ENCODE data around the gene SCYGR1.
A peak's percentile ranks its signal among the peaks of the same experiment; 100 is the strongest.

The SCYGR1 gene

GRCh38 chr2:227414846-227415245, 27.1 kb upstream of the SCYGR1 start:
- Histone ChIP-seq H3K9ac (ENCODE audit: low read depth in 1 of 2, low read length in 2 of 2) (no peak overlapping the region), H3K36me3 (ENCODE audit: control insufficient read depth in 2 of 2, insufficient read depth in 2 of 2, low read length in 2 of 2) (no peaks in the 10 kb centered on the region), H3K4me3 (ENCODE audit: low read length in 2 of 2) (no peak overlapping the region), H3K9me3 (ENCODE audit: control insufficient read depth in 2 of 2, low read length in 2 of 2) (no peaks in the 10 kb centered on the region), H3K4me1 (ENCODE audit: control insufficient read depth in 2 of 2, insufficient read depth in 2 of 2, low read length in 2 of 2) (peaks cover 0 to 7% of the 10 kb centered on the region in 2 donors), H3K27me3 (ENCODE audit: control insufficient read depth in 2 of 2, insufficient read depth in 2 of 2, low read length in 2 of 2) (no peaks in the 10 kb centered on the region), H3K27ac (ENCODE audit: low read depth in 2 of 2, low read length in 2 of 2) (no peak overlapping the region)

GRCh38 chr2:227413371-227413770, 25.6 kb upstream of the SCYGR1 start:
- peaks cover 0 to 7% of the 10 kb centered on the region in 2 donors for H3K4me1 ChIP-seq (ENCODE audit: control insufficient read depth in 2 of 2, insufficient read depth in 2 of 2, low read length in 2 of 2)
- H3K9ac ChIP-seq (ENCODE audit: low read depth in 1 of 2, low read length in 2 of 2) = peak overlapping the region; percentile 15 to 50
- H3K27ac ChIP-seq (ENCODE audit: low read depth in 2 of 2, low read length in 2 of 2) = peak overlapping the region; percentile 62 to 68
- peak overlapping the region; percentile 58 to 65 for H3K4me3 ChIP-seq (ENCODE audit: low read length in 2 of 2)
- no peaks in the 10 kb centered on the region for H3K9me3 ChIP-seq (ENCODE audit: control insufficient read depth in 2 of 2, low read length in 2 of 2)
- H3K36me3 ChIP-seq (ENCODE audit: control insufficient read depth in 2 of 2, insufficient read depth in 2 of 2, low read length in 2 of 2) = no peaks in the 10 kb centered on the region
- H3K27me3 ChIP-seq (ENCODE audit: control insufficient read depth in 2 of 2, insufficient read depth in 2 of 2, low read length in 2 of 2) = no peaks in the 10 kb centered on the region

- peak overlapping the region; percentile 15 to 50 for H3K9ac ChIP-seq (ENCODE audit: low read depth in 1 of 2, low read length in 2 of 2)
- H3K4me1 ChIP-seq (ENCODE audit: control insufficient read depth in 2 of 2, insufficient read depth in 2 of 2, low read length in 2 of 2) = peaks cover 0 to 7% of the 10 kb centered on the region in 2 donors
- no peaks in the 10 kb centered on the region for H3K36me3 ChIP-seq (ENCODE audit: control insufficient read depth in 2 of 2, insufficient read depth in 2 of 2, low read length in 2 of 2)
- H3K27me3 ChIP-seq (ENCODE audit: control insufficient read depth in 2 of 2, insufficient read depth in 2 of 2, low read length in 2 of 2) = no peaks in the 10 kb centered on the region
- no peaks in the 10 kb centered on the region for H3K9me3 ChIP-seq (ENCODE audit: control insufficient read depth in 2 of 2, low read length in 2 of 2)
- peak overlapping the region; percentile 58 to 65 for H3K4me3 ChIP-seq (ENCODE audit: low read length in 2 of 2)
- peak overlapping the region; percentile 62 to 68 for H3K27ac ChIP-seq (ENCODE audit: low read depth in 2 of 2, low read length in 2 of 2)
These were observed 25.1 kb upstream of the SCYGR1 start for GRCh38 chr2:227412877-227413276.

- Histone ChIP-seq H3K4me1 (ENCODE audit: control insufficient read depth in 2 of 2, insufficient read depth in 2 of 2, low read length in 2 of 2) (peaks cover 0 to 8% of the 10 kb centered on the region in 2 donors), H3K4me3 (ENCODE audit: low read length in 2 of 2) (no peak overlapping the region), H3K36me3 (ENCODE audit: control insufficient read depth in 2 of 2, insufficient read depth in 2 of 2, low read length in 2 of 2) (no peaks in the 10 kb centered on the region), H3K9ac (ENCODE audit: low read depth in 1 of 2, low read length in 2 of 2) (no peak overlapping the region), H3K27me3 (ENCODE audit: control insufficient read depth in 2 of 2, insufficient read depth in 2 of 2, low read length in 2 of 2) (no peaks in the 10 kb centered on the region), H3K27ac (ENCODE audit: low read depth in 2 of 2, low read length in 2 of 2) (no peak overlapping the region), H3K9me3 (ENCODE audit: control insufficient read depth in 2 of 2, low read length in 2 of 2) (no peaks in the 10 kb centered on the region)
These were observed 24.2 kb upstream of the SCYGR1 start for GRCh38 chr2:227411990-227412350.

GRCh38 chr2:227411320-227411989, 23.7 kb upstream of the SCYGR1 start:
- no peaks in the 10 kb centered on the region for H3K27me3 ChIP-seq (ENCODE audit: control insufficient read depth in 2 of 2, insufficient read depth in 2 of 2, low read length in 2 of 2)
- no peak overlapping the region for H3K27ac ChIP-seq (ENCODE audit: low read depth in 2 of 2, low read length in 2 of 2)
- H3K36me3 ChIP-seq (ENCODE audit: control insufficient read depth in 2 of 2, insufficient read depth in 2 of 2, low read length in 2 of 2) = no peaks in the 10 kb centered on the region
- peaks cover 4 to 13% of the 10 kb centered on the region in 2 donors for H3K4me1 ChIP-seq (ENCODE audit: control insufficient read depth in 2 of 2, insufficient read depth in 2 of 2, low read length in 2 of 2)
- no peak overlapping the region for H3K9ac ChIP-seq (ENCODE audit: low read depth in 1 of 2, low read length in 2 of 2)
- no peak overlapping the region for H3K4me3 ChIP-seq (ENCODE audit: low read length in 2 of 2)
- no peaks in the 10 kb centered on the region for H3K9me3 ChIP-seq (ENCODE audit: control insufficient read depth in 2 of 2, low read length in 2 of 2)

GRCh38 chr2:227410191-227410590, 22.4 kb upstream of the SCYGR1 start:
- no peak overlapping the region for H3K9ac ChIP-seq (ENCODE audit: low read depth in 1 of 2, low read length in 2 of 2)
- peaks cover 4 to 22% of the 10 kb centered on the region in 2 donors for H3K4me1 ChIP-seq (ENCODE audit: control insufficient read depth in 2 of 2, insufficient read depth in 2 of 2, low read length in 2 of 2)
- no peaks in the 10 kb centered on the region for H3K27me3 ChIP-seq (ENCODE audit: control insufficient read depth in 2 of 2, insufficient read depth in 2 of 2, low read length in 2 of 2)
- H3K4me3 ChIP-seq (ENCODE audit: low read length in 2 of 2) = no peak overlapping the region
- H3K36me3 ChIP-seq (ENCODE audit: control insufficient read depth in 2 of 2, insufficient read depth in 2 of 2, low read length in 2 of 2) = no peaks in the 10 kb centered on the region
- H3K27ac ChIP-seq (ENCODE audit: low read depth in 2 of 2, low read length in 2 of 2) = no peak overlapping the region
- H3K9me3 ChIP-seq (ENCODE audit: control insufficient read depth in 2 of 2, low read length in 2 of 2) = no peaks in the 10 kb centered on the region

- Histone ChIP-seq H3K27ac (ENCODE audit: low read depth in 2 of 2, low read length in 2 of 2) (no peak overlapping the region), H3K4me3 (ENCODE audit: low read length in 2 of 2) (no peak overlapping the region), H3K36me3 (ENCODE audit: control insufficient read depth in 2 of 2, insufficient read depth in 2 of 2, low read length in 2 of 2) (no peaks in the 10 kb centered on the region)
These were observed 19.9 kb upstream of the SCYGR1 start for GRCh38 chr2:227407591-227408151.

GRCh38 chr2:227406177-227407031, 18.7 kb upstream of the SCYGR1 start:
- peaks cover 4 to 18% of the 10 kb centered on the region in 2 donors for H3K4me1 ChIP-seq (ENCODE audit: control insufficient read depth in 2 of 2, insufficient read depth in 2 of 2, low read length in 2 of 2)
- peak overlapping the region; percentile 14 to 17 for H3K4me3 ChIP-seq (ENCODE audit: low read length in 2 of 2)
- H3K27me3 ChIP-seq (ENCODE audit: control insufficient read depth in 2 of 2, insufficient read depth in 2 of 2, low read length in 2 of 2) = no peaks in the 10 kb centered on the region
- peak overlapping the region; percentile 22 to 39 for H3K27ac ChIP-seq (ENCODE audit: low read depth in 2 of 2, low read length in 2 of 2)
- no peaks in the 10 kb centered on the region for H3K36me3 ChIP-seq (ENCODE audit: control insufficient read depth in 2 of 2, insufficient read depth in 2 of 2, low read length in 2 of 2)
- no peak overlapping the region for H3K9ac ChIP-seq (ENCODE audit: low read depth in 1 of 2, low read length in 2 of 2)
- no peaks in the 10 kb centered on the region for H3K9me3 ChIP-seq (ENCODE audit: control insufficient read depth in 2 of 2, low read length in 2 of 2)

More at GRCh38 chr2:227407591-227408151, 19.9 kb upstream of the SCYGR1 start:
- peaks cover 4 to 18% of the 10 kb centered on the region in 2 donors for H3K4me1 ChIP-seq (ENCODE audit: control insufficient read depth in 2 of 2, insufficient read depth in 2 of 2, low read length in 2 of 2)
- H3K9ac ChIP-seq (ENCODE audit: low read depth in 1 of 2, low read length in 2 of 2) = no peak overlapping the region
- H3K9me3 ChIP-seq (ENCODE audit: control insufficient read depth in 2 of 2, low read length in 2 of 2) = no peaks in the 10 kb centered on the region
- no peaks in the 10 kb centered on the region for H3K27me3 ChIP-seq (ENCODE audit: control insufficient read depth in 2 of 2, insufficient read depth in 2 of 2, low read length in 2 of 2)

GRCh38 chr2:227404585-227405271, 17.0 kb upstream of the SCYGR1 start:
- H3K9ac ChIP-seq (ENCODE audit: low read depth in 1 of 2, low read length in 2 of 2) = no peak overlapping the region
- no peak overlapping the region for H3K27ac ChIP-seq (ENCODE audit: low read depth in 2 of 2, low read length in 2 of 2)
- H3K36me3 ChIP-seq (ENCODE audit: control insufficient read depth in 2 of 2, insufficient read depth in 2 of 2, low read length in 2 of 2) = no peaks in the 10 kb centered on the region
- no peaks in the 10 kb centered on the region for H3K9me3 ChIP-seq (ENCODE audit: control insufficient read depth in 2 of 2, low read length in 2 of 2)
- peaks cover 4 to 18% of the 10 kb centered on the region in 2 donors for H3K4me1 ChIP-seq (ENCODE audit: control insufficient read depth in 2 of 2, insufficient read depth in 2 of 2, low read length in 2 of 2)
- no peak overlapping the region for H3K4me3 ChIP-seq (ENCODE audit: low read length in 2 of 2)
- H3K27me3 ChIP-seq (ENCODE audit: control insufficient read depth in 2 of 2, insufficient read depth in 2 of 2, low read length in 2 of 2) = no peaks in the 10 kb centered on the region

All from mucosa of rectum (tissue), 2 donors.